A172 (cell line): ENCODE measurements around the gene SLC16A6. TPM values are rescaled to one million over a fixed set of nuclear protein-coding genes. Genes with fewer than 3 reads are reported as not detected.
"Not testable (repeated sequence)": the region's sequence is repeated elsewhere in the genome, so short reads cannot be mapped to it uniquely, and the experiment has no call there.

ENCODE experiments used
- DNase-seq: peaks from one replicate; pipeline ENCODE4 v3.0.0-alpha.2; 2015; ENCODE audit warnings: low spot score
- total RNA-seq: library from RNA; depleted of rRNA; stranded (reverse); fragments of >200 nt; shearing (Covaris generic); gene quantifications from 2 replicates; pipeline ENCODE4 v1.2.3, GENCODE V29; 2014

Gene SLC16A6
- total RNA-seq, 1 experiment from 2014 or later = 0.48 TPM

- DNase-seq = no peak
Observed at GRCh38 chr17:68290268-68290954, 516 bp downstream of the SLC16A6 start.

- DNase-seq = no peak
Observed at GRCh38 chr17:68289936-68290267, 1.0 kb downstream of the SLC16A6 start.

DNA sequence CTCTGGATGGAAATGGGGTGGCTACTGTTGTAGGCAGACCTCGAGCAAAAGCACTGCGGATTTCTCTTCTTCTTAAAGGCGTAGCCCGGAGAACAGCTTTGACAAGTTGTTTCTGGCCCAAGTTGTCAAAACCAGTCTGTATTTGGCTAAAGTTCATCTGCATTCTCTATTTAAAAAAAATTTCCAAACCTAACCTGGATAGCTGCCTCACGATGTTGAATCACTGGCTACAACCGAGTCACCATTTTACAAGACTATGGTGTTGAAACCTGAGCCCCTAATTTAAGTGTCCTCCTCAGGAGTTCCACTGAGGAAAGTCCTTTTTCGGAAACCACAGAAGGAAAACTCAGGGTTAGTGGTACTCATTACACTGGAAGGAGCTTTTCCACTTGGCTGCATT, 1.5 kb downstream of the SLC16A6 start:
- no peak for DNase-seq

- no peak for DNase-seq
Observed at GRCh38 chr17:68288804-68289203, 2.1 kb downstream of the SLC16A6 start.

GRCh38 chr17:68288375-68288774, 2.6 kb downstream of the SLC16A6 start:
- DNase-seq = peak; percentile 49

- DNase-seq = not testable (repeated sequence)
Observed at GRCh38 chr17:68281965-68282364, 9.0 kb downstream of the SLC16A6 start.

DNA sequence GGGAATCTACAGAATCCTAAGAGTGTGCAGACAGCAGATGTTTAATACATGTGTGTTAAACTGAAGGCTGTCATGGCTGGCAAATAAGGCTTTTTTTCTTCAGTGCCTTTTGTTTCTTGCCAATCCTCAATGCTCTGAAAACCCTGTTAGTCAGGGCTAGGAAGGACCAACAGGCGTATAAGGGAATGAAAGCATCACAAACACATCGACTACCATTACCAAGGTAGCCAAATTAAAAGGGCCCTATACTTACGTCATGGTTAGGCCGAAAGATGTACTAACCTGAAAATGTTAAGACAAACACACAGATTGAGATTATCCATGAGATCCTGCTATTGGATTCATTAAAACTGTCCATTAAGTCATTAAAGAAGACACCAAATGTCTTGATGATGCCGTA, 13.1 kb downstream of the SLC16A6 start:
- no peak for DNase-seq

DNA sequence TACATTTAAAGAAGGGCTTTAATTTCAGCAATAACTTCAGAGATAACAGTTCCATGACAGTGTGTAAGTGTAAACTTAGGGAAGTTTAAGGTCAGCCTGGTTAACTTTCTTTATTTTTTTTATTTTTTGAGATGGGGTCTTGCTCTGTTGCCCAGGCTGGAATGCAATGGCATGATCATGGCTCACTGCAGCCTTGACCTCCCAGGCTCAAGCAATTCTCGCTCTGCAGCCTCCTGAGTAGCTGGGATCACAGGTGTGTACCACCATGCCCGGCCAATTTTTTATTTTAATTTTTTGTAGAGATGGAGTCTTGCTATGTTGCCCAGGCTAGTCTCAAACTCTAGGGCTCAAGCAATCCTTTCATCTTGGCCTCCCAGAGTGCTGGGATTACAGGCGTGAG, 14.6 kb downstream of the SLC16A6 start:
- not testable (repeated sequence) for DNase-seq

DNA sequence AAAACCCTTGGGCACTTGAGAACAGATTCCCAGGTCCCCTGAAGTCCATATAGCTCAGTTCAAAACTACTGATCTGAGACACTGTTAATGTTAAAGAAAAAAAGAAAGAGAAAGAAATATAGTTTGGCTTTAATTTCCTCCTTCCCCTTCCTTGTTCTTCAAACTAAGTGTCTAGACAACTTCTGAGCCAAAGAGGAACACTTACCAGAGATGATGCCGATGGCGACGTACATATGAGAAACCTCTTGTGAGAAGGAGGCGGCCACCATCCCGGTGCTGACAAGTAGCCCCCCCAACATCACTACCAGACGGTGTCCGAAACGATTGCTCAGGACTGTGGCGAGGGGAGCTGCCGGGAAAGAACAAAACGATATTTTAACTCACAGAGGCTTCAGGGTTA, 17.2 kb downstream of the SLC16A6 start:
- no peak for DNase-seq

DNA sequence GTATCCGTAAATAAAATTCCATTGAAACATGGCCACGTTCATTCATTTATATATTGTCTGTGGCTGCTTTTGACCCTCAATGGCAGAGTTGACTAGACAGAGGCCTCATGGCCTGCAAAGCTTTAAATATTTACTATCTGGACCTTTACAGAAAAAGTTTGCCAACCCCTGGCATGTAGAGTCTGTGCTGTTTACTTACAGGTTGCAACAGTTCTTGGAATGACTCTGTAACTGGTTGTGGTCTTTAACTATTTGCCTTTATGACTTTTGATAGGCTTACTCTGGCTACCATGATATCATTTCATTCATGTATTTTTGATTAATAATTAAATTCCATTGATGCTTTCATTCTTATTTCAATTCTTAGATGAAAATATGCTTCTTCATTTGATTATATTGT, 25.1 kb downstream of the SLC16A6 start:
- DNase-seq = not testable (repeated sequence)

GRCh38 chr17:68263101-68263681, 27.7 kb downstream of the SLC16A6 start:
- peak; percentile 38 for DNase-seq

DNA sequence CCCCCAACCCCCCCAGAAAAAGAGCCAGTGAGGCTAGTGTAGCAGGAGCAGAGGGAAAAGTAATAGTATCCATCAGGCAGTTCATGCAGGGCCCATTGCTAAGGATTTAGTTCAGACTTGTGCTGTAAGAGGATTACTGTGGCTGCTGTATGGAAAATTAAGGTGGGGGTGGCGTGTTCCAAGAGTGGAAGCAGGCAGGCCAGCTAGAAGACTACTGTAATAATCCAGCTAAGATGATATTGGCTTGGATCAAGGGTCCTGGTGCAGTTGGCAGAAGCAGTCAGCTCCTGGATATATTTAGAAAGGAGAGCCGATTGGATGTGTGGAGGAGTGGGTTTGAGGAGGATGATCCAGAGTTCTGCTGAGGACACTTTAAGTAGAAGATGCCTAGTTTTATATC, 28.5 kb downstream of the SLC16A6 start:
- not testable (repeated sequence) for DNase-seq

- DNase-seq = no peak
Observed at GRCh38 chr17:68260051-68260762, 30.7 kb downstream of the SLC16A6 start.

DNA sequence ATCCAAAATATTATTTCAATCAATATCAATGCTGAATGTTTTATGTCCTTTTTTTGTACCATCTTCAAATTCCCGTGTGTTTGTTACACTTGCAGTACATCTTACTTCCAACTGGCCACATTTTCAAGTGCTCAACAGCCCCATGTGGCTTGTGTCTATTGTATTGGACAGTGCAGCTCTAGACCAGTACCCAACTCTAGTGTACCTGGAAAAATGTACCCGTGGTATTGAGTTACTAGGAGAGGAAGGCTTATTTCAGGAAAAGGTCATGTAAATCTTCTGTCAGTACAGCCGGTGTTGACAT, 31.3 kb downstream of the SLC16A6 start:
- not testable (repeated sequence) for DNase-seq

DNA sequence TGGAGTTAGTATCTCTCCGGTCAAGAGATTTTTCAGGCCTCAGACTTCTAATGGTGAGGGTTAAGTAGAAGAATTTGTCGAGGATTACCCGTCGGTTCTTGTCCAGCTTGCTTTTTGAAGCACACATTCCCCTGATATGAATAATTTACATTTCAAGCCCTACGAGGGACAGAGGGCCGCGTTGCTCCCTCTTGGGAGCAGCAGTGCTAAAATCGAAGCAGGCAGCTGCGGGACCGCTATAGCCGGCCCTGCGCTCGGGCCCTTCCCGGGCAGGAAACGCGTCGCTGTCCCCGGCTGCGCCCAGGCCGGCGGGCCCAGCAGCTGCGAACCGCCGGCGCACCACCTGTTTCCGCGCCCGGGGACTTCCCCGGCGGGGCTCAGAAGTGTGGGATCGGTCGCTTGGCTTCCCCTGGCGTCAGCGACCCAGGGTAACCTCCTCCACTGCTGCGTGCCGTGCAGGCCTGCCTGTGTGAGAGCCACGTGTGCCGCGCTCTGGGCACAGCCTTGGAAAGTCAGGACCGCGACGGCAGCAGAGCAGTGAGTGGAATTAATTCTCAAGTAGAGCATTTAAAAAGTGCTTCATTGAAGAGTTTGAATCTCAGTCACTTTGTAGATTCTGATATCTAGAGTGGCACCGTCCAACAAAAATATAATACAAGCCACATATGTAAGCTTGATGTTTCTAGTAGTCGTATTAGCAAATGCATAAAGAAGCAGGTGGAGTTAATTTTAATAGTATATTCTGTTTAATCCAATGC, 31.9 kb downstream of the SLC16A6 start:
- DNase-seq = not testable (repeated sequence)

DNA sequence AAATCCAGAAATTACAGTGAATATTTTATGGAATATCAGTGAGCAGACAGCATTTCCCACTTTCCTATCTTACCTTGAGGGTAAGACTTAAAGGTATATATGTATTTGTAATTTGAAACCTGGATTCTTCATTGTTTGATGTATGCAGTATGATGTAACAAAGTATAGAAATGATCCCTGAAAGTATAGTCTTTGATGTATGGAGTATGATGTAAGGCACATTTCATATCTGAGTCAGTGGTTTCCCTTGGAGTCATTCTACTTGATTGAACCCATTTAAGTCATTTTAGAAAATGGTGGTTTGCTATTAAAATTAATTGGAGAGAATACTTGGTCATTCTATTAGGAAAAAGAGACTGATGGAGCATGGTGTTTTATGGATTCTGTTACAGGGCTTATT, 33.0 kb downstream of the SLC16A6 start:
- no peak for DNase-seq

- not testable (repeated sequence) for DNase-seq
Observed at GRCh38 chr17:68256701-68257100, 34.2 kb downstream of the SLC16A6 start.

- DNase-seq = no peak
Observed at GRCh38 chr17:68255731-68256538, 35.0 kb downstream of the SLC16A6 start.

- DNase-seq = no peak
Observed at GRCh38 chr17:68255151-68255550, 35.8 kb downstream of the SLC16A6 start.

DNA sequence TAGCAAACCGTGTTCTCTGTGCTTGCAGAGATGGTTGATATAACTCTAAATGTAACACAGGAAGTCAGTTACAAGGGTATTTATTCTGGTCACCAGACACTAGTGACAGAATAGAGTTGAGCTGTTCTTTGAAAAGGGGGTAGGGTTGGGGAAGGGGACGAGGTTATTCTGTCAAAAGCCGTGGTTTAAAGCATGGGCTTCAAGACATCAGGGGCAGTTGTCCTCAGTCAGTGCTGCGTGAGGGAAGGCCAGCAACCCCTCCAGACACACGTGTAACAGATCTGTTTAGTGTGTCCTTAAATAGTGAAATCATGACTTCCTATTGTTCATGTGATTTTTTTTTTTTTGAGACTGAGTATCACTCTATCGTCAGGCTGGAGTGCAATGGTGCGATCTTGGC, 37.5 kb downstream of the SLC16A6 start:
- DNase-seq = not testable (repeated sequence)

- no peak for DNase-seq
Observed at GRCh38 chr17:68249354-68249765, 41.6 kb downstream of the SLC16A6 start.

GRCh38 chr17:68248891-68249290, 42.0 kb downstream of the SLC16A6 start:
- DNase-seq = no peak
